ENCODE data around the gene LILRA6.
"Not testable (repeated sequence)": the region's sequence is repeated elsewhere in the genome, so short reads cannot be mapped to it uniquely, and the experiment has no call there.

DNA sequence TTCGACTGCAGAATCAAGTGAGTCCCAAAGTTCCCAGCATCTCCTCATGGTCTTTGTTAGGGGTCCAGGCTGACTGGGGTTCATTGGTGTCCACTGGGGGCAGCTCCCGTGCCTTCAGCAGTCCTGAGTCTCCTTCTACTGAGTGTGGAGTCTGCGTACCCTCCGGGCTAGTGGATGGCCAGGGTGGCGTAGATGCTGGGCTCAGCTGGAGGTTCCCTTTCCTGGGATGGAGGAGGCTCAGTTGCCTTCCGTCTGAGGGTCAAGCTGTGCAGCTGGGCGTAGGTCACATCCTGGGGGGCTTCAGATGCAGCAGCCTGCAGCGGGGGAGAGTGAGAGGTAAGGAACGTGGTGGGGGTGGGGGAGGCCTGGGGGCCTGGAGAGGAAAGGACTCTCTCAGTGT, 31.9 kb upstream of the LILRA6 start:
- not testable (repeated sequence) for TF ChIP-seq EZH2 (IDR thresholded peaks at IDR 0.05; ENCODE audit: borderline replicate concordance, low read depth, low read length, poor library complexity, severe bottlenecking); CTCF (conservative IDR thresholded peaks at IDR 0.05; ENCODE audit: low read depth, low read length)

Data from A673 (cell line).